CD14-positive monocyte (primary cell): ENCODE data around the gene CYP1A1. TPM values are rescaled to one million over a fixed set of nuclear protein-coding genes. Genes with fewer than 3 reads are reported as not detected.

Source experiments
- DNase-seq, 3 donors: peaks; one replicate each; pipeline ENCODE4 v3.0.0-alpha.2; 2011 to 2022
- H2AFZ ChIP-seq: 2 replicates; pipeline ENCODE4 v1.6.0; 2012; ENCODE audit warnings: mild to moderate bottlenecking, low read depth, low read length, inconsistent platforms; ENCODE audit not compliant: insufficient read depth, poor library complexity, severe bottlenecking
- H3K27ac ChIP-seq, 2 donors: 1 replicate in 1 of 2; 2 replicates in 1 of 2; pipeline ENCODE4 v1.5.1; 2012 to 2013; ENCODE audit warnings: low read length in 2 of 2, control low read depth in 1 of 2, inconsistent platforms in 1 of 2, low read depth in 1 of 2, mild to moderate bottlenecking in 1 of 2
- H3K27me3 ChIP-seq, 2 donors: one replicate each; pipeline versions ENCODE4 v1.6.0 to v1.6.1; 2011 to 2013; ENCODE audit warnings: low read length in 2 of 2; ENCODE audit not compliant: control insufficient read depth in 2 of 2, insufficient read depth in 2 of 2
- H3K36me3 ChIP-seq, 2 donors: replicated peaks in 1 of 2; 1 replicate in 1 of 2; 2 replicates in 1 of 2; pipeline versions ENCODE4 v1.5.1 to v1.6.1; 2012 to 2013; ENCODE audit warnings: low read length in 2 of 2, control low read depth in 1 of 2, inconsistent platforms in 1 of 2, mild to moderate bottlenecking in 1 of 2; ENCODE audit not compliant: insufficient read depth in 2 of 2, control insufficient read depth in 1 of 2
- H3K4me1 ChIP-seq, 2 donors: 1 replicate in 1 of 2; 2 replicates in 1 of 2; pipeline versions ENCODE4 v1.5.1 to v1.6.1; 2012 to 2013; ENCODE audit warnings: low read length in 2 of 2, control low read depth in 1 of 2, inconsistent platforms in 1 of 2, mild to moderate bottlenecking in 1 of 2, moderate library complexity in 1 of 2; ENCODE audit not compliant: insufficient read depth in 2 of 2, control insufficient read depth in 1 of 2
- H3K4me2 ChIP-seq: replicated peaks from 2 replicates; pipeline ENCODE3; 2012; ENCODE audit warnings: low read length, moderate library complexity, mild to moderate bottlenecking; ENCODE audit not compliant: poor library complexity, severe bottlenecking; ENCODE audit errors: extremely low read depth
- H3K4me3 ChIP-seq, 3 experiments: fragments of 200-600 bp in 1 of 3; sonication (generic) in 1 of 3; replicated peaks in 1 of 3; 1 replicate in 2 of 3; 2 replicates in 1 of 3; pipeline ENCODE4 v1.5.1; 2011 to 2013; ENCODE audit warnings: low read length in 3 of 3, mild to moderate bottlenecking in 3 of 3, control low read depth in 2 of 3, low read depth in 2 of 3, inconsistent platforms in 1 of 3, moderate library complexity in 1 of 3
- H3K79me2 ChIP-seq: 2 replicates; pipeline ENCODE4 v1.6.0; 2012; ENCODE audit warnings: mild to moderate bottlenecking, control low read depth, inconsistent platforms, low read length, moderate library complexity; ENCODE audit not compliant: insufficient read depth
- H3K9ac ChIP-seq: 2 replicates; pipeline ENCODE4 v1.6.0; 2017; ENCODE audit warnings: low read length, mild to moderate bottlenecking; ENCODE audit not compliant: insufficient read depth, poor library complexity, severe bottlenecking
- H3K9me3 ChIP-seq, 2 donors: replicated peaks in 1 of 2; 1 replicate in 1 of 2; 2 replicates in 1 of 2; pipeline versions ENCODE4 v1.5.1 to v1.6.1; 2012 to 2013; ENCODE audit warnings: low read length in 2 of 2, control low read depth in 1 of 2; ENCODE audit not compliant: control insufficient read depth in 1 of 2, insufficient read depth in 1 of 2
- H4K20me1 ChIP-seq: 2 replicates; pipeline ENCODE4 v1.6.0; 2012; ENCODE audit warnings: mild to moderate bottlenecking, low read length, control low read depth, moderate library complexity; ENCODE audit not compliant: insufficient read depth
- H3K27ac Mint-ChIP-seq, 7 donors: one replicate each; pipeline ENCODE4 v1.8.0; 2020; ENCODE audit warnings: mild to moderate bottlenecking in 7 of 7, mixed read lengths in 7 of 7, moderate library complexity in 6 of 7, inconsistent platforms in 2 of 7
- H3K27me3 Mint-ChIP-seq, 3 donors: one replicate each; pipeline ENCODE4 v1.8.0; 2021 to 2022; ENCODE audit warnings: low read depth in 3 of 3, mild to moderate bottlenecking in 3 of 3, mixed read lengths in 3 of 3, moderate library complexity in 3 of 3, inconsistent platforms in 1 of 3
- H3K36me3 Mint-ChIP-seq, 2 donors: one replicate each; pipeline ENCODE4 v1.8.0; 2020; ENCODE audit warnings: mixed read lengths in 2 of 2, inconsistent platforms in 1 of 2, mild to moderate bottlenecking in 1 of 2
- H3K4me1 Mint-ChIP-seq: one replicate; pipeline ENCODE4 v1.8.0; 2020; ENCODE audit warnings: mild to moderate bottlenecking, mixed read lengths
- H3K4me3 Mint-ChIP-seq, 2 donors: one replicate each; pipeline ENCODE4 v1.8.0; 2020; ENCODE audit warnings: mild to moderate bottlenecking in 2 of 2, mixed read lengths in 2 of 2, moderate library complexity in 1 of 2
- H3K9me3 Mint-ChIP-seq, 7 donors: one replicate each; pipeline ENCODE4 v1.8.0; 2020 to 2022; ENCODE audit warnings: mixed read lengths in 7 of 7, mild to moderate bottlenecking in 6 of 7, moderate library complexity in 6 of 7, inconsistent platforms in 2 of 7
- CTCF ChIP-seq: fragments of 200-600 bp; IDR thresholded peaks from one replicate; pipeline ENCODE4 v1.8.0; 2022; ENCODE audit warnings: antibody characterized with exemption, mild to moderate bottlenecking
- WGBS: methylation state at CpG from one replicate; pipeline ENCODE4 v1.1.5; 2013; ENCODE audit warnings: missing lambda C conversion rate; ENCODE audit not compliant: insufficient coverage; 5-methylcytosine and 5-hydroxymethylcytosine counted together
- intact Hi-C, 2 donors: fragments of 100-400 bp; cut with micrococcal nuclease; formaldehyde crosslinking; loops; one replicate each; pipeline versions ENCODE4 v1.15.0 to v1.15.1; 2023
- polyA plus RNA-seq, 3 donors: library from polyadenylated mRNA; depleted of rRNA in 1 of 3; unstranded in 2 of 3; stranded (reverse) in 1 of 3; fragments of 300-500 nt in 2 of 3; fragments of >200 nt in 1 of 3; fragmentation: Illumina TruSeq in 2 of 3; gene quantifications; 1 replicate in 2 of 3; 2 replicates in 1 of 3; pipeline ENCODE4 v1.2.3, GENCODE V29; 2012 to 2021

Gene CYP1A1
- polyA plus RNA-seq, 3 donors = 0.16 TPM; not detected in 2

GRCh38 chr15:74669627-74670026 is 55.7 kb downstream of the CYP1A1 start:
- Histone ChIP-seq H3K4me3 (no peak overlapping the region), H3K27me3 (no peaks in the 10 kb centered on the region), H3K4me2 (no peak overlapping the region), H3K9ac (no peak overlapping the region), H2AFZ (no peak overlapping the region), H3K9me3 (no peaks in the 10 kb centered on the region), H3K27ac (no peak overlapping the region), H4K20me1 (no peaks in the 10 kb centered on the region), H3K79me2 (no peaks in the 10 kb centered on the region), H3K36me3 (peaks cover 36 to 77% of the 10 kb centered on the region in 2 donors), H3K4me1 (no peaks in the 10 kb centered on the region)
- no peaks in the 10 kb centered on the region for H3K27me3 Mint-ChIP-seq
- WGBS = no CpG with 5 or more reads among the region's 4 CpGs
- no peaks in the 10 kb centered on the region for H3K4me1 Mint-ChIP-seq
- peaks cover 61 to 70% of the 10 kb centered on the region in 2 donors for H3K36me3 Mint-ChIP-seq
- TF ChIP-seq CTCF = no peak
- no peak overlapping the region for H3K4me3 Mint-ChIP-seq
- H3K27ac Mint-ChIP-seq = no peak overlapping the region
- intact Hi-C loops = loop anchor here in 1 of 2 donors (10.0 kb wide), 1 partner anchor 305 kb away; no protein-coding TSS in a partner anchor
- no peak for DNase-seq
- no peaks in the 10 kb centered on the region for H3K9me3 Mint-ChIP-seq

Other genes starting within 250 kb of the CYP1A1 start
- gene ARID3B, start 184.3 kb downstream of the CYP1A1 start, polyA plus RNA-seq = 10 to 100 TPM in 1 of 3 donors, 1 to 10 TPM in 2; 2.3 to 17.4 (median 4.4) TPM
- gene CLK3, start 109.7 kb downstream of the CYP1A1 start, polyA plus RNA-seq = 100 to 1,000 TPM in 1 of 3 donors, 10 to 100 TPM in 2; 27.6 to 354 (median 33.2) TPM
- 10 to 100 TPM; 10.0 to 14.9 (median 10.5) TPM for gene EDC3, start 29.5 kb downstream of the CYP1A1 start, polyA plus RNA-seq
- not detected for gene CYP1A2, start 23.3 kb upstream of the CYP1A1 start, polyA plus RNA-seq
- 100 to 1,000 TPM in 2 of 3 donors, 10 to 100 TPM in 1; 79.0 to 426 (median 106) TPM for gene CSK, start 56.6 kb upstream of the CYP1A1 start, polyA plus RNA-seq
- under 1 TPM in 1 of 3 donors, not detected in 2; 0.08 TPM for gene LMAN1L, start 87.3 kb upstream of the CYP1A1 start, polyA plus RNA-seq
- gene CPLX3, start 101.1 kb upstream of the CYP1A1 start, polyA plus RNA-seq = under 1 TPM in 1 of 3 donors, not detected in 2; 0.12 TPM
- gene ULK3, start 117.6 kb upstream of the CYP1A1 start, polyA plus RNA-seq = 10 to 100 TPM in 2 of 3 donors, 1 to 10 TPM in 1; 9.4 to 58.7 (median 16.0) TPM
- 100 to 1,000 TPM; 124 to 158 (median 124) TPM for gene SCAMP2, start 147.8 kb upstream of the CYP1A1 start, polyA plus RNA-seq
- 10 to 100 TPM; 19.2 to 19.9 (median 19.7) TPM for gene MPI, start 164.5 kb upstream of the CYP1A1 start, polyA plus RNA-seq
- 10 to 100 TPM; 11.7 to 53.9 (median 17.1) TPM for gene FAM219B, start 181.3 kb upstream of the CYP1A1 start, polyA plus RNA-seq
- gene COX5A, start 212.5 kb upstream of the CYP1A1 start, polyA plus RNA-seq = 100 to 1,000 TPM; 127 to 498 (median 434) TPM
- gene RPP25, start 231.2 kb upstream of the CYP1A1 start, polyA plus RNA-seq = 1 to 10 TPM; 1.7 to 6.7 (median 6.5) TPM